Measurements from ENCODE around the gene RABGAP1L. TPM values are rescaled to one million over a fixed set of nuclear protein-coding genes. Genes with fewer than 3 reads are reported as not detected.

The RABGAP1L gene
- total RNA-seq = 35.4 and 50.0 TPM in 2 replicates

GRCh38 chr1:174159252-174160108 lies at the start of gene RABGAP1L:
RABGAP1L (plus strand) TSS chr1:174159520.

DNA sequence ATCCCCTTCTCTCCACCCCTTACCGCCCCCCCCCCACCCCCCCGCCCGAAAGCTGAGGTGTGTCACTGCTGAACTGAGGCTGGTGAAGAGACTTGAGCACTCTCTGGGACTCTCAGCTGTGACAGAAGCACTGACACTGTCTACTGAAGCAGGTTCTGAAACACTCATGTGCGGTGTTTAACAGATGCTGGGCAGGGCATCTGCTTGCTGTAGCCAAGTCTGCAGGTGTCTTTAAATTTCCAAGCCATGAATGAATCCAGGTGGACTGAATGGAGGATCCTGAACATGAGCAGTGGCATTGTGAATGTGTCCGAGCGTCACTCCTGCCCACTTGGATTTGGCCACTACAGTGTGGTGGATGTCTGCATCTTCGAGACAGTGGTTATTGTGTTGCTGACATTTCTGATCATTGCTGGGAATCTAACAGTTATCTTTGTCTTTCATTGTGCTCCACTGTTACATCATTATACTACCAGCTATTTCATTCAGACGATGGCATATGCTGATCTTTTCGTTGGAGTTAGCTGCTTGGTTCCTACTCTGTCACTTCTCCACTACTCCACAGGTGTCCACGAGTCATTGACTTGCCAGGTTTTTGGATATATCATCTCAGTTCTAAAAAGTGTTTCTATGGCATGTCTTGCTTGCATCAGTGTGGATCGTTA lies 288.7 kb downstream of the RABGAP1L start, which contains the start of gene GPR52:
GPR52 (plus strand) TSS at position 99 of the 665 bp plus-strand sequence; CDS start at position 247, 148 bp downstream.

GRCh38 chr1:174999936-175000696 lies 840.8 kb downstream of the RABGAP1L start, which contains the start of gene CACYBP:
CACYBP (plus strand) TSS chr1:174999947; CDS start chr1:175000181, 234 bp downstream.

DNA sequence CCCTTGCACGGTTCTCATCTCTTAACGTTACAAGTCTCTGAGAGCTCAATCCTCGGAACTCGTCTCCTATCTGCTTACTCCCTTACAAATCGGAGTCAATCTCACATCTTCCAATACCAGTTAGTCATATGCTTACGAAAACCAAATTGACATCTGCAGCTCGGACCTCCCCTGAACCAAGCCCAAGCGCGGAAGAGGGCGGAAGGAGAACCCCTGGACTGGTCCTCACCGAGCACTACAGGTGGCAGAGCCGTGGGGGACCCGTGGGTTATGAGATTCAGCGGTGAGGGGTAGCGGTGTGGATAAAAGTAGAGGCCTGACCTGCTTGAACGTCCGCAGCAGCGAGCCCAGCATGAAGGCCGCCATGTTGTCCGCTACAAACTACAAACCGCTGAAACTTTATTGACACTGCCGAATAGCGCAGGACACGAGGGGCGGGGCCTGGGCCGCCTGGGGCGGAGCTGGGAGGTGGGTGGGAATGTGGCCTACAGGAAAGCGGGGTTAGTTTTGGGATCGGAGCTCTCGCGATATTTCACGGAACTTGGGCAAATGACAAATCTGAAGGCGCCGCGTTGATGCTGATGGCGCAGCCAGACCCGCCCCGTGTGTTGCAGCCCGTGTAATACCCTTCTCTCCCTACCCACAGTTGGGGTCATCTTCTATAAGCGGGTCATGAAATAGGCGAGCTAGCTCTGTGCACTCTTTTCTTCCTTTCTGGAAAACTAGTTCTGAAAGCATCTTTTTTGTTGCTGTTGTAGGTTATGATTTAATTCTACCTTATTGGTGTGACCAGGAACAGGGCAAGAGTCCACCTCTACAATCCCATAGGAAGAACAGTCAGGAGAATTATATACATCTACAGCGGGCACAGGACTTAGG lies 864.0 kb downstream of the RABGAP1L start, which contains the start of gene MRPS14:
MRPS14 (minus strand) TSS at position 383 of the 879 bp plus-strand sequence; CDS start at position 366, 17 bp downstream.

Other genes with a start within 250 kb of the RABGAP1L start
- gene SERPINC1, start 242.2 kb upstream of the RABGAP1L start, total RNA-seq = 0.17 TPM in 1 of 2 replicates, not detected in the other
- 19.4 and 24.4 TPM in 2 replicates for gene RC3H1, start 137.2 kb upstream of the RABGAP1L start, total RNA-seq